ENCODE measurements around the gene TRMO. TPM values are rescaled to one million over a fixed set of nuclear protein-coding genes. Genes with fewer than 3 reads are reported as not detected.

TRMO gene
- total and polyA plus RNA-seq, 9 of the 15 experiments (the other 6 are each of a cell fraction or from before 2014, with no cell fraction given): 5.6 to 22.4 (median 16.2) TPM

- Histone ChIP-seq H3K9me1 (ENCODE audit: control insufficient read depth, insufficient read depth, low read length) (no peaks in the 10 kb centered on the region), H3K36me3 (ENCODE audit: control insufficient read depth, insufficient read depth, low read length) (peaks cover 33% of the 10 kb centered on the region), H3K4me1 (replicated peaks in 1 of 2; ENCODE audit: control insufficient read depth in 2 of 2, insufficient read depth in 2 of 2, low read length in 2 of 2) (peaks cover 28 to 59% of the 10 kb centered on the region in 2 experiments; a peak in 4 of 5 replicates), H3K9me3 (replicated peaks; ENCODE audit: control insufficient read depth, insufficient read depth, low read depth, low read length) (no peaks in the 10 kb centered on the region), H3K27me3 (ENCODE audit: control insufficient read depth in 2 of 2, insufficient read depth in 2 of 2, low read length in 2 of 2) (no peaks in the 10 kb centered on the region), H3K4me3 (peak within 1 kb of the TSS; percentile 43), H3K4me2 (ENCODE audit: insufficient read depth, low read length) (peak within 1 kb of the TSS; percentile 95), H3K9ac (ENCODE audit: insufficient read depth in 1 of 2, low read depth in 2 of 2, low read length in 2 of 2) (peak within 1 kb of the TSS in 1 of 2 experiments; percentile 84; a peak in 2 of 4 replicates), H4K20me1 (replicated peaks; ENCODE audit: control insufficient read depth, insufficient read depth, low read length) (no peaks in the 10 kb centered on the region), H2AFZ (ENCODE audit: low read depth, low read length) (peak within 1 kb of the TSS; percentile 53), H3K27ac (ENCODE audit: extremely low read depth, low read depth, low read length) (peak within 1 kb of the TSS; percentile 79), H3K79me2 (ENCODE audit: control insufficient read depth, insufficient read depth, low read length) (peaks cover 91% of the 10 kb centered on the region)
- peak; percentile 89 for FAIRE-seq
- ChIA-PET CTCF (ENCODE audit: low intra/inter-chr PET ratio) (interaction anchor here (0.5 kb wide), 1 partner anchor 188 kb away, joined by 3 read pairs; no protein-coding TSS in a partner anchor), POLR2A (interaction anchor here (1.0 to 1.4 kb wide), 5 partner anchors 12 to 107 kb away, joined by 3 to 5 read pairs (median 3); partner anchors contain the start of gene ANP32B)
- DNase-seq (ENCODE audit: extremely low read depth in 1 of 4, low spot score in 3 of 4): peak in 3 of 4 experiments; percentile 24 to 95 (median 77)
- intact Hi-C loops (cut with micrococcal nuclease) (no loop called here), in situ Hi-C loops (cut with MboI) (no loop called here)
- BruUV-seq (replicated peaks): no TSS peak
- 0% methylated on average over 3 of the region's 3 CpGs for WGBS (ENCODE audit: insufficient coverage, low coverage, missing lambda C conversion rate)
- ATAC-seq: peak; percentile 66
- TF ChIP-seq ELF2 (CRISPR knock-in tag; IDR thresholded peaks at IDR 0.05) (no peak), PTRF (tag; IDR thresholded peaks at IDR 0.05) (0 out of 2 replicates have a peak, but pooled peaks have one; percentile 31), ZNF589 (CRISPR knock-in tag; IDR thresholded peaks at IDR 0.05; ENCODE audit: low read depth) (peak; percentile 68; the same call in 1 of the 2 replicates), GMEB1 (CRISPR knock-in tag; IDR thresholded peaks at IDR 0.05) (no peak), MEF2A (IDR thresholded peaks at IDR 0.05; ENCODE audit: control insufficient read depth, low read depth, low read length) (peak; percentile 84), SNIP1 (IDR thresholded peaks at IDR 0.05; ENCODE audit: low read depth) (no peak), HIVEP1 (CRISPR knock-in tag; IDR thresholded peaks at IDR 0.05) (no peak), DMBX1 (CRISPR knock-in tag; IDR thresholded peaks at IDR 0.05; ENCODE audit: borderline replicate concordance) (peak; percentile 92), NR2C2 (CRISPR knock-in tag; IDR thresholded peaks at IDR 0.05) (no peak), NR2C2 (tag; IDR thresholded peaks at IDR 0.05) (no peak), NFRKB (IDR thresholded peaks at IDR 0.05; ENCODE audit: low read depth) (peak; percentile 81; the same call in 1 of the 2 replicates), CBFA2T2 (conservative IDR thresholded peaks at IDR 0.05) (no peak), MAZ (CRISPR knock-in tag; conservative IDR thresholded peaks at IDR 0.05 in 1 of 2, IDR thresholded peaks at IDR 0.05 in 1 of 2) (peak; percentile 15 to 22; a peak in 1 of 4 replicates)
- TF ChIP-seq, protein P1, sequence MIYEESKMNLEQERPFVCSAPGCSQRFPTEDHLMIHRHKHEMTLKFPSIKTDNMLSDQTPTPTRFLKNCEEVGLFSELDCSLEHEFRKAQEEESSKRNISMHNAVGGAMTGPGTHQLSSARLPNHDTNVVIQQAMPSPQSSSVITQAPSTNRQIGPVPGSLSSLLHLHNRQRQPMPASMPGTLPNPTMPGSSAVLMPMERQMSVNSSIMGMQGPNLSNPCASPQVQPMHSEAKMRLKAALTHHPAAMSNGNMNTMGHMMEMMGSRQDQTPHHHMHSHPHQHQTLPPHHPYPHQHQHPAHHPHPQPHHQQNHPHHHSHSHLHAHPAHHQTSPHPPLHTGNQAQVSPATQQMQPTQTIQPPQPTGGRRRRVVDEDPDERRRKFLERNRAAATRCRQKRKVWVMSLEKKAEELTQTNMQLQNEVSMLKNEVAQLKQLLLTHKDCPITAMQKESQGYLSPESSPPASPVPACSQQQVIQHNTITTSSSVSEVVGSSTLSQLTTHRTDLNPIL (CRISPR knock-in tag; IDR thresholded peaks at IDR 0.05): no peak
- TF ChIP-seq, protein P2, sequence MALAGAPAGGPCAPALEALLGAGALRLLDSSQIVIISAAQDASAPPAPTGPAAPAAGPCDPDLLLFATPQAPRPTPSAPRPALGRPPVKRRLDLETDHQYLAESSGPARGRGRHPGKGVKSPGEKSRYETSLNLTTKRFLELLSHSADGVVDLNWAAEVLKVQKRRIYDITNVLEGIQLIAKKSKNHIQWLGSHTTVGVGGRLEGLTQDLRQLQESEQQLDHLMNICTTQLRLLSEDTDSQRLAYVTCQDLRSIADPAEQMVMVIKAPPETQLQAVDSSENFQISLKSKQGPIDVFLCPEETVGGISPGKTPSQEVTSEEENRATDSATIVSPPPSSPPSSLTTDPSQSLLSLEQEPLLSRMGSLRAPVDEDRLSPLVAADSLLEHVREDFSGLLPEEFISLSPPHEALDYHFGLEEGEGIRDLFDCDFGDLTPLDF (CRISPR knock-in tag; IDR thresholded peaks at IDR 0.05): peak; percentile 98
Observed at GRCh38 chr9:97938081-97938644, 15.9 kb upstream of the TRMO start, which contains the start of gene HEMGN. HEMGN (minus strand) TSS chr9:97938172; CDS start chr9:97938136, 36 bp downstream.
